GM23338 (cell line): ENCODE data around the gene MRPS6. TPM values are rescaled to one million over a fixed set of nuclear protein-coding genes. Genes with fewer than 3 reads are reported as not detected.

Experiments
- ATAC-seq: fragments of 200-7000 bp; cut with Tn5 transposase; 3 replicates; pipeline ENCODE4 v1.9.1; 2020
- DNase-seq: peaks from one replicate; pipeline ENCODE4 v3.0.0-alpha.2; 2015; ENCODE audit warnings: low spot score
- H2AFZ ChIP-seq: fragments of 200-600 bp; sonication (generic); 2 replicates; pipeline ENCODE4 v1.8.0; 2016; ENCODE audit warnings: antibody characterized with exemption, mild to moderate bottlenecking, moderate library complexity
- H3F3A ChIP-seq: fragments of 200-600 bp; sonication (generic); replicated peaks from 2 replicates; pipeline ENCODE4 v1.8.0; 2017; ENCODE audit warnings: antibody characterized with exemption, mixed run types, low read depth
- H3K27ac ChIP-seq: fragments of 200-600 bp; sonication (generic); 2 replicates; pipeline ENCODE4 v1.6.1; 2016; ENCODE audit warnings: low read depth
- H3K27me3 ChIP-seq: fragments of 200-600 bp; sonication (generic); 2 replicates; pipeline ENCODE4 v1.8.0; 2016; ENCODE audit warnings: mild to moderate bottlenecking, mixed run types, moderate library complexity; ENCODE audit not compliant: insufficient read depth
- H3K36me3 ChIP-seq: fragments of 200-600 bp; sonication (generic); 2 replicates; pipeline ENCODE4 v1.8.0; 2016; ENCODE audit warnings: mild to moderate bottlenecking; ENCODE audit not compliant: insufficient read depth
- H3K4me1 ChIP-seq: fragments of 200-600 bp; sonication (generic); 2 replicates; pipeline ENCODE4 v1.8.0; 2016; ENCODE audit warnings: mild to moderate bottlenecking, moderate library complexity; ENCODE audit not compliant: insufficient read depth
- H3K4me2 ChIP-seq: fragments of 200-600 bp; sonication (generic); 2 replicates; pipeline ENCODE4 v1.7.1; 2017; ENCODE audit warnings: mixed run types
- H3K4me3 ChIP-seq: fragments of 200-600 bp; sonication (generic); 2 replicates; pipeline ENCODE4 v1.6.1; 2016; ENCODE audit warnings: mixed run types
- H3K79me2 ChIP-seq: fragments of 200-600 bp; sonication (generic); replicated peaks from 2 replicates; pipeline ENCODE4 v1.8.0; 2017; ENCODE audit warnings: mild to moderate bottlenecking; ENCODE audit not compliant: insufficient read depth
- H3K9me2 ChIP-seq: fragments of 200-600 bp; sonication (generic); 2 replicates; pipeline ENCODE4 v1.8.0; 2017; ENCODE audit not compliant: insufficient read depth
- H4K20me1 ChIP-seq: fragments of 200-600 bp; sonication (generic); replicated peaks from 2 replicates; pipeline ENCODE4 v1.8.0; 2017; ENCODE audit warnings: mild to moderate bottlenecking; ENCODE audit not compliant: insufficient read depth
- H3K27ac Mint-ChIP-seq: 2 replicates; pipeline ENCODE4 v1.8.0; 2020; ENCODE audit warnings: inconsistent platforms, mild to moderate bottlenecking, moderate library complexity, mixed read lengths
- H3K27me3 Mint-ChIP-seq: 3 replicates; pipeline ENCODE4 v1.8.0; 2022; ENCODE audit warnings: low read depth, mild to moderate bottlenecking, moderate library complexity, mixed read lengths, inconsistent platforms; ENCODE audit not compliant: insufficient read depth, poor library complexity
- H3K36me3 Mint-ChIP-seq: 3 replicates; pipeline ENCODE4 v1.8.0; 2021; ENCODE audit warnings: low read depth, mild to moderate bottlenecking, inconsistent platforms, moderate library complexity, mixed read lengths
- H3K4me1 Mint-ChIP-seq: 3 replicates; pipeline ENCODE4 v1.8.0; 2020; ENCODE audit warnings: mild to moderate bottlenecking, inconsistent platforms, mixed read lengths
- H3K4me3 Mint-ChIP-seq: 3 replicates; pipeline ENCODE4 v1.8.0; 2021; ENCODE audit warnings: moderate library complexity, mild to moderate bottlenecking, inconsistent platforms, mixed read lengths
- H3K9me3 Mint-ChIP-seq: 3 replicates; pipeline ENCODE4 v1.8.0; 2020; ENCODE audit warnings: moderate library complexity, mild to moderate bottlenecking, inconsistent platforms, mixed read lengths
- CREB1 ChIP-seq: fragments of 250-450 bp; sonication (Bioruptor Pico); IDR thresholded peaks from 2 replicates; pipeline ENCODE4 v1.5.0; 2020; ENCODE audit warnings: low read depth, mild to moderate bottlenecking, moderate library complexity
- EZH2 ChIP-seq: fragments of 200-600 bp; sonication (generic); IDR thresholded peaks from one replicate; pipeline ENCODE4 v1.8.0; 2017; ENCODE audit warnings: antibody characterized with exemption, mild to moderate bottlenecking, low read depth; ENCODE audit not compliant: unreplicated experiment
- POLR2AphosphoS5 ChIP-seq: IDR thresholded peaks from 2 replicates; pipeline ENCODE4 v1.6.1; 2016; ENCODE audit warnings: antibody characterized with exemption, low read depth
- ZNF331 ChIP-seq: fragments of 250-450 bp; sonication (Bioruptor Pico); IDR thresholded peaks from 2 replicates; pipeline ENCODE4 v1.5.0; 2020; ENCODE audit warnings: low read depth, mild to moderate bottlenecking, moderate library complexity
- polyA plus RNA-seq: library from polyadenylated mRNA; unstranded; fragments of >200 nt; fragmentation: Nextera tagmentation; extraction: Ambion mirVana; gene quantifications from 2 replicates; pipeline ENCODE4 v1.2.1, GENCODE V29; 2016
- total RNA-seq: library from RNA; depleted of rRNA; stranded (reverse); fragments of >200 nt; shearing (Covaris generic); gene quantifications from 2 replicates; pipeline ENCODE4 v1.2.3, GENCODE V29; 2014
- TF ChIP-seq, protein P1 (sequence below): fragments of 250-450 bp; sonication (Bioruptor Pico); IDR thresholded peaks from 2 replicates; pipeline ENCODE4 v1.5.0; 2020; ENCODE audit warnings: mild to moderate bottlenecking, moderate library complexity
- TF ChIP-seq, protein P2 (sequence below): IDR thresholded peaks from one replicate; pipeline ENCODE4 v1.6.1; 2018; ENCODE audit warnings: antibody characterized with exemption; ENCODE audit not compliant: unreplicated experiment

The MRPS6 gene
- total and polyA plus RNA-seq, 2 experiments from 2014 or later = 80.5 to 242 TPM

DNA sequence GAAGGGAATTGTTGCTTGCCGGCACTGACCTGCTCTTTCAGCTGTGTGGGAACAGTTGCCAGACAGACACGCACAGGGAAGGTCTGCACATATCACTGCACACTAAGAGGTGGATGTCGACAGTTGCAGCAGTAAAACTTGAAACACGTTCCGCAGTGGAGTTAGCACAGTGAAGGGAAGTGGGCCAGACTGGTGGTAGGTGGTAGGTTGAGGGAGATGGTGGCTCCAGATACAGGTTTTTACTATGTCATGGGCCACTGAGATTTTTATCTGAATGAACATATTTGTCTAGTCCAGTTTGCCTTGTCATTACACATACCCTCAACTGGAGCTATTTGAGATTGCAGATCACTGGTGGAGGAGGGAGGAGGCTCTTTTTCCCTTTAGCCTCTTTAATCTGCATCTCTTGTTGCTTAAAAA lies 13.5 kb downstream of the MRPS6 start (continued):
- TF ChIP-seq, protein P1, sequence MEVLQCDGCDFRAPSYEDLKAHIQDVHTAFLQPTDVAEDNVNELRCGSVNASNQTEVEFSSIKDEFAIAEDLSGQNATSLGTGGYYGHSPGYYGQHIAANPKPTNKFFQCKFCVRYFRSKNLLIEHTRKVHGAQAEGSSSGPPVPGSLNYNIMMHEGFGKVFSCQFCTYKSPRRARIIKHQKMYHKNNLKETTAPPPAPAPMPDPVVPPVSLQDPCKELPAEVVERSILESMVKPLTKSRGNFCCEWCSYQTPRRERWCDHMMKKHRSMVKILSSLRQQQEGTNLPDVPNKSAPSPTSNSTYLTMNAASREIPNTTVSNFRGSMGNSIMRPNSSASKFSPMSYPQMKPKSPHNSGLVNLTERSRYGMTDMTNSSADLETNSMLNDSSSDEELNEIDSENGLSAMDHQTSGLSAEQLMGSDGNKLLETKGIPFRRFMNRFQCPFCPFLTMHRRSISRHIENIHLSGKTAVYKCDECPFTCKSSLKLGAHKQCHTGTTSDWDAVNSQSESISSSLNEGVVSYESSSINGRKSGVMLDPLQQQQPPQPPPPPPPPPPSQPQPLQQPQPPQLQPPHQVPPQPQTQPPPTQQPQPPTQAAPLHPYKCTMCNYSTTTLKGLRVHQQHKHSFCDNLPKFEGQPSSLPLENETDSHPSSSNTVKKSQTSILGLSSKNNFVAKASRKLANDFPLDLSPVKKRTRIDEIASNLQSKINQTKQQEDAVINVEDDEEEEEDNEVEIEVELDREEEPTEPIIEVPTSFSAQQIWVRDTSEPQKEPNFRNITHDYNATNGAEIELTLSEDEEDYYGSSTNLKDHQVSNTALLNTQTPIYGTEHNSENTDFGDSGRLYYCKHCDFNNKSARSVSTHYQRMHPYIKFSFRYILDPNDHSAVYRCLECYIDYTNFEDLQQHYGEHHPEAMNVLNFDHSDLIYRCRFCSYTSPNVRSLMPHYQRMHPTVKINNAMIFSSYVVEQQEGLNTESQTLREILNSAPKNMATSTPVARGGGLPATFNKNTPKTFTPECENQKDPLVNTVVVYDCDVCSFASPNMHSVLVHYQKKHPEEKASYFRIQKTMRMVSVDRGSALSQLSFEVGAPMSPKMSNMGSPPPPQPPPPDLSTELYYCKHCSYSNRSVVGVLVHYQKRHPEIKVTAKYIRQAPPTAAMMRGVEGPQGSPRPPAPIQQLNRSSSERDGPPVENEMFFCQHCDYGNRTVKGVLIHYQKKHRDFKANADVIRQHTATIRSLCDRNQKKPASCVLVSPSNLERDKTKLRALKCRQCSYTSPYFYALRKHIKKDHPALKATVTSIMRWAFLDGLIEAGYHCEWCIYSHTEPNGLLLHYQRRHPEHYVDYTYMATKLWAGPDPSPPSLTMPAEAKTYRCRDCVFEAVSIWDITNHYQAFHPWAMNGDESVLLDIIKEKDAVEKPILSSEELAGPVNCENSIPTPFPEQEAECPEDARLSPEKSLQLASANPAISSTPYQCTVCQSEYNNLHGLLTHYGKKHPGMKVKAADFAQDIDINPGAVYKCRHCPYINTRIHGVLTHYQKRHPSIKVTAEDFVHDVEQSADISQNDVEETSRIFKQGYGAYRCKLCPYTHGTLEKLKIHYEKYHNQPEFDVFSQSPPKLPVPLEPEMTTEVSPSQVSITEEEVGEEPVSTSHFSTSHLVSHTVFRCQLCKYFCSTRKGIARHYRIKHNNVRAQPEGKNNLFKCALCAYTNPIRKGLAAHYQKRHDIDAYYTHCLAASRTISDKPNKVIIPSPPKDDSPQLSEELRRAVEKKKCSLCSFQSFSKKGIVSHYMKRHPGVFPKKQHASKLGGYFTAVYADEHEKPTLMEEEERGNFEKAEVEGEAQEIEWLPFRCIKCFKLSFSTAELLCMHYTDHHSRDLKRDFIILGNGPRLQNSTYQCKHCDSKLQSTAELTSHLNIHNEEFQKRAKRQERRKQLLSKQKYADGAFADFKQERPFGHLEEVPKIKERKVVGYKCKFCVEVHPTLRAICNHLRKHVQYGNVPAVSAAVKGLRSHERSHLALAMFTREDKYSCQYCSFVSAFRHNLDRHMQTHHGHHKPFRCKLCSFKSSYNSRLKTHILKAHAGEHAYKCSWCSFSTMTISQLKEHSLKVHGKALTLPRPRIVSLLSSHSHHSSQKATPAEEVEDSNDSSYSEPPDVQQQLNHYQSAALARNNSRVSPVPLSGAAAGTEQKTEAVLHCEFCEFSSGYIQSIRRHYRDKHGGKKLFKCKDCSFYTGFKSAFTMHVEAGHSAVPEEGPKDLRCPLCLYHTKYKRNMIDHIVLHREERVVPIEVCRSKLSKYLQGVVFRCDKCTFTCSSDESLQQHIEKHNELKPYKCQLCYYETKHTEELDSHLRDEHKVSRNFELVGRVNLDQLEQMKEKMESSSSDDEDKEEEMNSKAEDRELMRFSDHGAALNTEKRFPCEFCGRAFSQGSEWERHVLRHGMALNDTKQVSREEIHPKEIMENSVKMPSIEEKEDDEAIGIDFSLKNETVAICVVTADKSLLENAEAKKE (CRISPR knock-in tag) = no peak

DNA sequence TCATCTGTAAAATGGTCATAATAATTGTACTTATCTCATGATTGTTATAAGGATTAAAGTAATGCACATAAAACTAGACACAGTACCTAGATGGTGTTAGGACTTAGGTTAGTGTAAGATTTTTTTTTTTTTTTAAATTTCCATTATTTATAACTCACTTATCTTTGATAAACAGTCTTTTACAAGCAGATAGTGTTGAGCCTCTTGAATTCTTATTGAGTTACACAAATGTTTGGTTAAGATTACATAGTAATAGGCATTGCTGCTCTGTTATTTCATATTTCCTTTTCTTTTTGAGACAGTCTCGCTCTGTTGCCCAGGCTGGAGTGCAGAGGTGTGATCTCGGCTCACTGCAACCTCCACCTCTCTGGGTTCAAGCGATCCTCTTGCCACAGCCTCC lies 15.4 kb downstream of the MRPS6 start:
- Mint-ChIP-seq H3K27me3 (no peaks in the 10 kb centered on the region), H3K4me3 (no peak overlapping the region)
- H3K4me2 ChIP-seq = no peak overlapping the region

More for the DNA sequence above, 15.4 kb downstream of the MRPS6 start:
- H3K4me1 Mint-ChIP-seq = peaks cover 24% of the 10 kb centered on the region
- H3K36me3 Mint-ChIP-seq = no peaks in the 10 kb centered on the region
- Histone ChIP-seq H3K27me3 (no peaks in the 10 kb centered on the region), H4K20me1 (peaks cover 77% of the 10 kb centered on the region), H3K4me3 (no peak overlapping the region), H3K79me2 (peaks cover 100% of the 10 kb centered on the region), H3K36me3 (peaks cover 2% of the 10 kb centered on the region; the same call in 1 of the 2 replicates), H3K9me2 (no peaks in the 10 kb centered on the region), H3K27ac (no peak overlapping the region), H3K4me1 (peaks cover 57% of the 10 kb centered on the region), H3F3A (no peaks in the 10 kb centered on the region), H2AFZ (no peak overlapping the region)
- no peaks in the 10 kb centered on the region for H3K9me3 Mint-ChIP-seq
- no peak for ATAC-seq
- no peak for DNase-seq
- H3K27ac Mint-ChIP-seq = no peak overlapping the region
- TF ChIP-seq, protein P1 (CRISPR knock-in tag) = no peak
- TF ChIP-seq POLR2AphosphoS5 (no peak), ZNF331 (CRISPR knock-in tag) (no peak), CREB1 (no peak), EZH2 (no peak)
- TF ChIP-seq, protein P2, sequence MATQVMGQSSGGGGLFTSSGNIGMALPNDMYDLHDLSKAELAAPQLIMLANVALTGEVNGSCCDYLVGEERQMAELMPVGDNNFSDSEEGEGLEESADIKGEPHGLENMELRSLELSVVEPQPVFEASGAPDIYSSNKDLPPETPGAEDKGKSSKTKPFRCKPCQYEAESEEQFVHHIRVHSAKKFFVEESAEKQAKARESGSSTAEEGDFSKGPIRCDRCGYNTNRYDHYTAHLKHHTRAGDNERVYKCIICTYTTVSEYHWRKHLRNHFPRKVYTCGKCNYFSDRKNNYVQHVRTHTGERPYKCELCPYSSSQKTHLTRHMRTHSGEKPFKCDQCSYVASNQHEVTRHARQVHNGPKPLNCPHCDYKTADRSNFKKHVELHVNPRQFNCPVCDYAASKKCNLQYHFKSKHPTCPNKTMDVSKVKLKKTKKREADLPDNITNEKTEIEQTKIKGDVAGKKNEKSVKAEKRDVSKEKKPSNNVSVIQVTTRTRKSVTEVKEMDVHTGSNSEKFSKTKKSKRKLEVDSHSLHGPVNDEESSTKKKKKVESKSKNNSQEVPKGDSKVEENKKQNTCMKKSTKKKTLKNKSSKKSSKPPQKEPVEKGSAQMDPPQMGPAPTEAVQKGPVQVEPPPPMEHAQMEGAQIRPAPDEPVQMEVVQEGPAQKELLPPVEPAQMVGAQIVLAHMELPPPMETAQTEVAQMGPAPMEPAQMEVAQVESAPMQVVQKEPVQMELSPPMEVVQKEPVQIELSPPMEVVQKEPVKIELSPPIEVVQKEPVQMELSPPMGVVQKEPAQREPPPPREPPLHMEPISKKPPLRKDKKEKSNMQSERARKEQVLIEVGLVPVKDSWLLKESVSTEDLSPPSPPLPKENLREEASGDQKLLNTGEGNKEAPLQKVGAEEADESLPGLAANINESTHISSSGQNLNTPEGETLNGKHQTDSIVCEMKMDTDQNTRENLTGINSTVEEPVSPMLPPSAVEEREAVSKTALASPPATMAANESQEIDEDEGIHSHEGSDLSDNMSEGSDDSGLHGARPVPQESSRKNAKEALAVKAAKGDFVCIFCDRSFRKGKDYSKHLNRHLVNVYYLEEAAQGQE = no peak
